Measurements from ENCODE around the gene QRFP.

GRCh38 chr9:130885484-130886375 lies 10.9 kb downstream of the QRFP start:
- no peak for TF ChIP-seq CTCF (IDR thresholded peaks at IDR 0.05)
- TF ChIP-seq POLR2A (IDR thresholded peaks at IDR 0.05) = no peak

All from thyroid gland (tissue), 4 donors.